Skin of body (tissue), 2 donors: ENCODE results near the gene GADD45B. TPM values are rescaled to one million over a fixed set of nuclear protein-coding genes. Genes with fewer than 3 reads are reported as not detected.
A peak's percentile ranks its signal among the peaks of the same experiment; 100 is the strongest.
"Not testable (repeated sequence)": the region's sequence is repeated elsewhere in the genome, so short reads cannot be mapped to it uniquely, and the experiment has no call there.

Experiments used
- DNase-seq: peaks from one replicate; lab custom pipeline; 2025; lab: John Stamatoyannopoulos, UW
- total RNA-seq: library from RNA; depleted of rRNA; stranded (reverse); fragments of >200 nt; gene quantifications from one replicate; pipeline ENCODE4 v1.2.3, GENCODE V29; 2014

GADD45B gene
- total RNA-seq, 1 donor from 2014 or later, result 55.8 TPM

DNA sequence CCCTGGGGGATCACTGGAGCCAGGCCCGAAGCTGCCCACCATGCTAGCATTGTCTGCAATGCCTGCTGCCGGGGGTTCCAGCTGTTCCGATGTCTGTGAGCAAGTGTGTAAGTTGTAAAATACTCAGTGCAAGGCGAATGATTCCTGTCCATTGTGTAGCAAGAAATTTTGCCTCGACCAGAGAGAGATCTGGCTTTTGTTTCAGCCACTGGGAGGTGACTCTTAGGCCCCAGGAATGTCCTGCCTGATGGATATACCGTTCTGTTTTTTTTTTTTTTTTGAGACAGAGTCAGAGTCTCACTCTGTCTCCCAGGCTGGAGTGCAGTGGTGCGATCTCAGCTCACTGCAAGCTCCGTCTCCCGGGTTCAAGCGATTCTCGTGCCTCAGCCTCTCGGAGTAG, 7.3 kb upstream of the GADD45B start:
- no peak for DNase-seq

DNA sequence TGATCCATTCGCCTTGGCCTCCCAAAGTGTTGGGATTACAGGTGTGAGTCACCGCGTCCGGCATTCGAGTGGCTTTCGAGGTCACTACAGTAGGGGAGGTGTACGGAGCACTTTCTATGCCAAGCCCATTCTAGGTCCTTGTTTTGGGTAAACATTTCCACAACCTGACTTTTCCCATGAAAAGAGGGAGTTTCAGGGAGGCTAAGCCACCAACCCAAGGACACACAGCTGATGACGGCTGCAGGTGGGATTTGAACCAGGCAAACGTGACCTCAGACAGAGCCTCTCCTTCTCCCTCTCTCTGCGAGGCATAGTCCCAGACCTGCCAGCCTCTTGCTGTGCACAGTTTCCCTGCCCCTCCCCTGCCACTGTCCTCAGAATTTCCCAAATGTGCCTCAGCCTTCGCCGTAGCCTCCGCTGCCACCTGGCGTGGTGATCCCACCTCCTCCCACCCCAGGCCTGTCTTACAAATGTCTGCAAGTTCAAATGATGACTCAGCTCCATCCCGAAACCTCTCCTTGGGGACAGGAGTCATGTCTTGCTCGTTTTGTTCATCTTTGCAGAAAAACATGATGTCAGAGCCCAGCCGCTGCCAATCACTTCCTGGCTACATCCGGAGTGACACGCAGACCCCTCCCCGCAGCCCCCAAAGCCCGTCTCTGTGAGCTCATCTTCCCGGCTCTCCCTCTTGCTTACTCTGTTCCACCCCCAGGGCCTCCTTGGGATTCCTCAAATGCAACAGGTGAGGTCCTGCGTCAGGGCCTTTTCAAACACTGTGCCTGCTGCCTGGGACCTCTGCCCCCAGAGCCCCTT, 6.6 kb upstream of the GADD45B start:
- peak; percentile 75 for DNase-seq

DNA sequence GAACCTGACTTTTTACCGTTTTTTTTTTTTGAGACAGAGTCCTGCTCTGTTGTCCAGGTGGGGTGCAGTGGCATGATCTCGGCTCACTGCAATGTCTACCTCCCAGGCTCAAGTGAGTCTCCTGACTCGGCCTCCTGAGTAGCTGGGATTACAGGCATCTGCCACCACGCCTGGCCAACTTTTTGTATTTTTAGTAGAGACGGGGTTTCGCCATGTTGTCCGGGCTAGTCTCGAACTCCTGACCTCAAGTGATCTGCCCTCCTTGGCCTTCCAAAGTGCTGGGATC, 6.1 kb upstream of the GADD45B start:
- not testable (repeated sequence) for DNase-seq

DNA sequence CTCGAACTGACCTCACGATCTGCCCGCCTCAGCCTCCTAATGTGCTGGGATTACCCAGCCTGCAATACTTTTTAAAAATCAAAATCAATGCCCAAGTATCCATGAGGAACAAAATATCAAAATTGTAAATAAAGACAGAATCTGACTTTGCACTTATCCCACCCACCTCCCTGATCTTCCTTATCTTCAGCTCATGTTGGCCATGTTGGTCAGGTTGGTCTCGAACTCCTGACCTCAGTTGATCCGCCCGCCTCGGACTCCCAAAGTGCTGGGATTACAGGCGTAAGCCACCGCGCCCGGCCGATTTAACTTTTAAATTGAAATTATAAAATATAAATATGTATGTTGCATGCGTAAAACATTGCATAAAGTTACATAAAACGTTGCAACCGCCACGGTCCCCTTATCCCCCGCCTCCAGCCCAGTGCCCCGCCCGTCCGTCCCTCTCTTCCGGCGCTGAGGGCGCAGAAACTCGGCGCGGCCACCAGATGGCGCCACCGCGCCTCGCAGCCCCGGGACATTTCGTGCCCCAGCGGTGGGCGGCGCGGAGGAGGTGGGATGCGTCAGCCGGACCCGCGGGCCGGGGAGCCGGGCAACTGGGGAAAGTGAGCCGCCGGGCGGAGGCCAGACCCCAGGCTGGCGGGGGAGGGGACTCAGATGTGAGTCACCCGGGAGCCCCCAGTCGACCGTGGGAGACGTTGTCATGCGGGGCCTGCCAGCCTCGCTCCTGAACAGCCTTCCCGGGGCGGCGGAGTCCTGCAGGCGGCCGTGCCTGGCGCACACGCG, 1.5 kb upstream of the GADD45B start:
- DNase-seq, result peak; percentile 80

DNA sequence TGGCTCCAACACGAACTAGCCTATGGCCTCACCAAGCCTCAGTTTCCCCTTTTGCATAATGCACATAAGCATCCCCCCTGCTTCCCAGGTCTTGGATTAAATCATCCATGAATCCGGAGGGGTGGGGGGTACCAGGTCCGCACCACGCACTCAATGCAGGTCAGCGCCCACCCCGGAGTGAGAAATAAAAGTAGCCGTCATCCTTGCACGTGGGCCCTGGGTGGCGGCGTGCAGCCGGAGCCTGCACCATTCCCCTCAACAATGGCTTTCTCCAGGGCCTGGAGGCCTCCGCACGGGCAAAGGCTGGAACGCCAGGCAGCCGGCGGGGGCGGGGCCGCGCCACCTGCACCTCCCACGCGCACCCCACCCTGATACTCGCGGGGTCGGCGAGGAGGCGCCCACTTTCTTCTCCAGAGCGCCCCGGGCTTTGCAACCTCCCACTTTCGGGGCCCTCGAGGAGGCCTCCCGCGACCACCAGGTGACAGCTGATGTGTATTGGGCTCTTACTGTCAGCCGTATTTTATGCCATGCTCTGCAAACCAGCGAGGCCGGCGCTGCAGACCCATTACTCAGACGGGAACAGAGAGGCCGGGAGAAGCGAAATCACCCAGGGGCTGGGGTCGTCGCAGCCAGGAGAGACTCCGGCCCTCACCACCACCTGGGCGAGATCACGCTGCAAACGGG, 767 bp upstream of the GADD45B start:
- DNase-seq, result no peak

DNA sequence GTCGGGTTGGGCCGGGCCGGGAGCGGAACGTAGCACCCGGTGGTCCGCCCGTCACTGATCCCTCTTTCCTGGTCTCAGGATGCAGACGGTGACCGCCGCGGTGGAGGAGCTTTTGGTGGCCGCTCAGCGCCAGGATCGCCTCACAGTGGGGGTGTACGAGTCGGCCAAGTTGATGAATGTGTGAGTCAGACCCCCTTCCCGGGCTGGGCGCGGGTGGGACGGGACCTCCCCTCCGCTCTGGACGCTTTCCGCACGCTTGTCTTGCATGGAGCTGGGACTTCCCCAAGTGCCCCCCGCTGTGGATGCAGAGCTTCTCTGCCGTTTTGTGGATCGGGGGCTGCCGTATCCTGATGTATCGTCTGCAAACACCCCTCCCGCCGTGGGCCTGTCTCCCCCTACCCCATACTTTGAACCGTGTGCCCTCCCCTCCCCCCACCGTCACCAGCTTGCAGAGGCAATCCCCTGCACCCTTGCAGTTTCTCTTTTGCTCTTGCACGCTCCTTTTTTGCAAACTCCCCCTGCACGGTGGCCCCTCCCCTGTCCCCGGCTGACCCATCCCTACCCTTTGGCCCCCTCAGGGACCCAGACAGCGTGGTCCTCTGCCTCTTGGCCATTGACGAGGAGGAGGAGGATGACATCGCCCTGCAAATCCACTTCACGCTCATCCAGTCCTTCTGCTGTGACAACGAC, 669 bp downstream of the GADD45B start:
- DNase-seq, result peak; percentile 20

DNA sequence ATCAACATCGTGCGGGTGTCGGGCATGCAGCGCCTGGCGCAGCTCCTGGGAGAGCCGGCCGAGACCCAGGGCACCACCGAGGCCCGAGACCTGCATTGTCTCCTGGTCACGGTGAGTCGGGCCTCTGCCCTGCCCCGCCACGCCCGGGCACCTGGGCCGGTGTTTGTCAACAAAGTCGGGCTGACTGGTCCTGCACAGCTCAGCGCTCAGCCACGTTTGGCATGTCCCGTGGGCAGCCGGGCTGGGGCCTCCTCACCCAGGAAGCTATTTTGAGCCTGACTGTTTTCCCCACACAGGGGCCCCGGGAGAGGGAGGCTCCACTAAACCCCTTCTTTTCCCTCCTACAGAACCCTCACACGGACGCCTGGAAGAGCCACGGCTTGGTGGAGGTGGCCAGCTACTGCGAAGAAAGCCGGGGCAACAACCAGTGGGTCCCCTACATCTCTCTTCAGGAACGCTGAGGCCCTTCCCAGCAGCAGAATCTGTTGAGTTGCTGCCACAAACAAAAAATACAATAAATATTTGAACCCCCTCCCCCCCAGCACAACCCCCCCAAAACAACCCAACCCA, 1.3 kb downstream of the GADD45B start:
- no peak for DNase-seq

DNA sequence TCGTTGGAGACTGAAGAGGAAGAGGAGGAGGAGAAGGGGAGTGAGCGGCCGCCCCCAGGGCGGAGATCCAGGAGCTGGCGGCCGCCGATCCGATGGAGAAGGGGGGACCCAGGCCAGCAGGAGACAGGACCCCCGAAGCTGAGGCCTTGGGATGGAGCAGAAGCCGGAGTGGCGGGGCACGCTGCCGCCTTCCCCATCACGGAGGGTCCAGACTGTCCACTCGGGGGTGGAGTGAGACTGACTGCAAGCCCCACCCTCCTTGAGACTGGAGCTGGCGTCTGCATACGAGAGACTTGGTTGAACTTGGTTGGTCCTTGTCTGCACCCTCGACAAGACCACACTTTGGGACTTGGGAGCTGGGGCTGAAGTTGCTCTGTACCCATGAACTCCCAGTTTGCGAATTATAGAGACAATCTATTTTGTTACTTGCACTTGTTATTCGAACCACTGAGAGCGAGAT, 1.8 kb downstream of the GADD45B start:
- DNase-seq, result no peak

DNA sequence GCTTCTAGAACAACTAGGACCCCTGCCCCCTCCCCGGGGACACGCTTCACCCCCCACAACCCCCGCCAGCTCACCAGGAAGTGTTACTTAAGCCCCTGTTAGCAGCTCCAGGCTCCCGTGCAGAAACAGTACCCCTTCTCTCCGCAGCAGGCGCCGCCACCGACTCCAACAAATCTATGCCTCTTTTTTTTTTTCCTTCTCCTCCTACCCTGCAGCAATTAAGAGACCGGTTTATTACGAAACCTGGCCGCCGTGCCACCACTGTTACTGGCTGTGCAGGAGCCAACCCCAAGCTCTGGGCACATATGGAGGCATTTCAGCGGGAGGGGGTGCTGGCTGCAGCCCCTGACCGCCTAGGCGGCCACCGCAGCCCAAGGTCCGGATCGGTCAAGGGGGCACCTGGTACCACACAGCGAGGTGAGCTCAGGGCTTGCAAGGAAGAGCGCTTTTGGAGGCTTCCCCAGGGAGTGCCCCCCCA, 2.4 kb downstream of the GADD45B start:
- DNase-seq, result no peak

DNA sequence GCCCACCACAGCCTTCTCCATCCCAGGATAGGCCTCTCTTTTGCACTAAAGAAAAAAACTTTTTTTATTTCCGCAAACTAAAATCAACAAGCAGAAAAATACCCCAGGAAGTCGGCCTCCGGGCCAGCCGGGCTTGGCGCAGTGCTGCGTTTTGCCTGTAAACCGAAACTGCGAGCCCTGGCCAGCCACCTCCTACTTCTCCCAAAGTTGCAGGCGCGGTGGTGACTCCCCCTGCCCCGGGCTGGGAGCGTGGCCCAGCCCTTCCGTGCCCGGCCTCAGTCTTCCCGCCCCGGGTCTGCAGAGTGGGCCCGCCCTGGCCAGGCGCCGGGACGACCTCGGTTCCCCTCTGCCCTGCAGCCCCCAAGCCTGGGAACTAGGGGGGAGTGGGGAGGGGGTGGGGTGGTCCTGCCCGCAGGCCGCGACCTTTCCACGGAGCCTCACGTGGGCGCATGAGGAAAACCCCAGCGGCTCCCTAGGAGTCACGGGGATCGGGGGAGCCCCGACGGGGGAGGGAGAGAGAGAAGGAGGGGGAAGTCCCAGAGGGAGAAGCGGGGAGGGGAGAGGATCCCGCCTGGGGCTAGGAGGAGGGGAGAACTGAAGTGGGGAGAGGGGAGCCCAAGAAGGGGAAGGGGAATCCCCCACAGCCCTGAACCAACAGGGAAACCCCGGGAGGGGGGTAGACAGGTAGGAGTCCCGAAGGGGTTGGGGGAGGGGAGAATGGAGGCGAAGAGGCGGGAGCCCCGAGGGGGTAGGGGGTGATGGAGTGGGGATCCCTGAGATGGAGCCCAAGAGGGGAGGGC, 3.0 kb downstream of the GADD45B start:
- peak; percentile 51 for DNase-seq

DNA sequence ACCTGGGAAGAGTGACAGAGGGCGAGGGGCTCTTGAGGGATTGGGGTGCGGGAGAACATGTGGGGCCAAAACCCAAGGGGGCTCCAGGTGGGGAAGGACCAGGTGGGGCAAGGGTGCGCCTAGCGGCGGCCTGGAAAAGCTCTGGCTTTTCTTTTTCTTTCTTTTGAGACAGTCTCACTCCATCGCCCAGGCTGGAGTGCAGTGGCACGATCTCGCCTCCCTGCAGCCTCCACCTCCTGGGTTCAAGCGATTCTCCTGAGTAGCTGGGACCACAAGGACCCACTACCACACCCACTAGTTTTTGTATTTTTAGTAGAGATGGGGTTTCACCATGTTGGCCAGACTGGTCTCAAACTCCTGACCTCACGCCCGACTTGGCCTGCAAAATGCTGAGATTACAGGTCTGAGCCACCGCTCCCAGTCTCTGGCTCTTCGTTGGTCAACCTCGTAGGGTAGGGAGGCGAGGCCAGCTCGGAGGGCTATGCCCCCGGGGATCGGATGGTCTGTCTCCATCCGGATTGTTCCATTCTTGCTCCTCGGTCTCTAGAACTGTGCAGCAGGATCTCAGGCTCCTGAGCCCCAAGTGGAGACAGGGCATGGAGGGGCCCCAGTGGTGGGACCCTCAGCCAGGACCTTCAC, 3.7 kb downstream of the GADD45B start:
- DNase-seq, result no peak

DNA sequence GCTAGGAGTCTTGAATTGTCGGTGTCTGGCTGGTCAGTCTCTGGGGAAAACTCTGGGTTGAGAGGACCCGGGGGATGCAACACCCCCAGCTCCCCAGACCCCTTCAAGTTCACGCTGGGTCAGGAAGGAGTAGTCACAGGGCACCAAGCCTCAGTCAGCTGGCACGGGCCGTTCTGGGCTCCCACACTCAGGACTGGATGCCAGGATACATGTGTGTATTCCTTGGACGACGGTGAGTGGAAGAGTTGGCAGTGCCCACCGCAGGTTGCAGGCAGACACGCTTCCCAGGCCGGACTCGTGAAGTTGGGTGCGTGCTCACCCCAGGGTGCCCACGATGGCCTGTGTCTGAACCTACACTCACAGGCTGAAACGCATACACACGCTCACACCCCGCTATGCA, 5.5 kb downstream of the GADD45B start:
- no peak for DNase-seq

DNA sequence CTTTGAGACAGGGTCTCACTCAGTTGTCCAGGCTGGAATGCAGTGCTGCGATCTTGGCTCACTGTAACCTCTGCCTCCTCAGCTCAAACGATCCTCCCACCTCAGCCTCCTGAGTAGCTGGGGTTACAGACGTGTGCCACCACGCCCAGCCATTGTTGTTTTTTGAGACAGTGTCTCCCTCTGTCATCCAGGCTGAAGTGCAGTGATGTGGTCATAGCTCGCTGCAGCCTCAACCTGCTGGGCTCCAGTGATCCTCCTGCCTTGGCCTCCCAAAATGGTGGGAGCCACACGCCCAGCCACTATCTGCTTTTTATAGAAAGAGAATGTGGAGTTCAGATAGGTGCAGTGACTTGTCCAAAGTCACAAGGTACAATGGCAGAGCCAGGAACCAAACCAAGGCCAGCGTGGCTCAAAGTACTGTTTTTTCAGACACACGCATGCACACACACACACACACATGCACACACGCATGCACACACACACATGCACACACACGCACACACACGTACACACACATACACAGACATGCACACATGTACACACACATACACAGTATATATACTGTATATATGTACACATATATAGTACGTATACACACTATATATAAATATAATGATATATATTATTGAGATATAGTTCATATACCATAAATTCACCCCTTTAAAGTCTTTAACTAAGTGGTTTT, 6.6 kb downstream of the GADD45B start:
- no peak for DNase-seq

DNA sequence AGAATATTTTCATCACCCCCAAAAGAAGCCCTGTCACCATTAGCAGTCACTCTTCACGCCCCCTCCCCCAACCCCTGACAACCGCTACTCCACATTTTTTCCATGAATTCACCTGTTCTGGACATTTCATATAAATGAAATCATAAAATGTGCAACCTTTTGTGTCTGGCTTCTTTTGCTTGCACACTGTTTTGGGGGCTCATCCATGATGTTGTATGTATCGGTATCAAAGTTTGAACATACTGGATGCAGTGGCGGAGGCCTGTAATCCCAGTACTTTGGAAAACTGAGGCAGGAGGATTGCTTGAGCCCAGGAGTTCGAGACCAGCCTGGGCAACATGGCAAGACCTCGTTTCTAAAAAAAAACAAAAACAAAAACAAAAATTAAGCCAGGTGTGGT, 7.2 kb downstream of the GADD45B start:
- DNase-seq, result no peak

DNA sequence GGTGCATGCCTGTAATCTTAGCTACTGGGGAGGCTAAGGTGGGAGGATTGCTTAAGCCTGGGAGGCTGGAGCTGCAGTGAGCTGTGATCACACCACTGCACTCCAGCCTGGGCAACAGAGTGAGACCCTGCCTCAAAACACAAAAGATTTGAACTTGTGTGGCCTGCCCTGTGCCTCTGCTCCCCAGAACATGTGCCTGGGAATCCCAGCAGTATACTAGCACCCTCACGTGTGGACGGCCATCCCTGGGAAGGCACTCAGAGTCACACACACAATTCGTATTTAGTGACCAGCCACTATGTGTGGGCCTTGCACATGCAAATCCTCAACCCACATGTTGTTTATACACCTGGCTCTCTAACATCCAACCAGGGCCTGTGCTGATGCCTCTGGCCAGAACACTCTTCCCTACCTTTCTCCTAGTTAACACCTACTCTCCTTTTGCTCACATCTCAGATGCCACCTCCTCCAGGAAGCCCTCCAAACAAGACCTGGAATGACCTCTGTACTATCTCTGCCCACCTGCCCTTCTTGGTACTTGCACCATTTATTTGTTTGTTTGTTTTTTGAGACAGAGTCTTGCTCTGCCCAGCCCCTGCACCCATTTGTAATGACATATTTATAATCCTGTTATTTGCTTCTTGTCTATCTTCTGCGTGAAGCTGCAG, 7.7 kb downstream of the GADD45B start:
- no peak for DNase-seq

DNA sequence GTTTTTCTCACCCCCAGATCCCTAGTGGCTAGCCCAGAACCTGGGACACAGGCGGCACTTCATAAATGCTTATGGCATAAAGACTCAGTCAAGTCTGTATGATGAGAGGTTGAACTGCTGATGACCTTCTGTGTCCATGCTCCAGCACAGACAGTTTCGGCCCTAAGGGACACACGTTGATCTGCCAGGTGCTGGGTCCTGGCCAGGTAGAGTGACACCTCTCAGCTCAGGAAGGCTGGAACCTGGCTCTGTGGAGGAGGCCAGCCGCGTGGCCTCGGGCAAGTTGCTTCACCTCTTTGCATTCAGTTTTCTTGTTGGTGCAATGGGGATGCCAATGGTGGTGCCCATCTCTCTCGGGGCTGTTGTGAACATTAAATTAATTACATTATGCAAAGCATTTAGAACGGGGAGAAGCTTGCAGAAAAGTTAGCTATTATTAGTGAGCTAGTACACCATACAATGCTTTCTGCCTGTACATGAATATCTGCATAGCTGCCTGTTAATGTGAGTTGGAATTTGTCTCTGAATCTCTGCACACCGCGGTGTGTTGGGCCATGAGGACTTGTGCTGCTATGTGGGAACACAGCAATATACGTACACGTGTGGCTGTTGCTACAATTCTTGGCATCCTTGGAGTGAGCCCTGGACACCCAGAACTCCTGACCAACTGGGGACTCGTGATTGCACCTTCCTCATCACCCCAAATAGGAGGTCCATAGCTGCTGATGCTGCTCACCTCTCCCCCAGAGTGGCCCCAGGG, 8.4 kb downstream of the GADD45B start:
- no peak for DNase-seq

DNA sequence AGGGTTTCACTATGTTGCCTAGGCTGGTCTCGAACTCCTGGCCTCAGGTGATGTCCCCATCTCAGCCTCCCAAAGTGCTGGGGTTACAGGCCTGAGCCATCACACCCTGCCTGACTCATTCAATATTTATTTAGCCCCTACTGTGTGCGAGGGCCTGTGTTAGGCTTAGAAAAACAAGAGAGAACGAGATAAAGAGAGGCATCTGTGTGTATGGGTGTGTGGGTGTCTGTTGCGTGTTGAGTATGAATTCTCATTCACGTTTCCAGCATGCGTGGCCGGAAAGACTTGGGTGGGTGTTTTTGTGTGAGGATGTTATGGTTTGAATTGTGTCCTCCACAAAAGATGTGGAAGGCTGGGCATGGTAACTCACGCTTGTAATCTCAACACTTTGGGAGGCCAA, 9.5 kb downstream of the GADD45B start:
- DNase-seq, result no peak

DNA sequence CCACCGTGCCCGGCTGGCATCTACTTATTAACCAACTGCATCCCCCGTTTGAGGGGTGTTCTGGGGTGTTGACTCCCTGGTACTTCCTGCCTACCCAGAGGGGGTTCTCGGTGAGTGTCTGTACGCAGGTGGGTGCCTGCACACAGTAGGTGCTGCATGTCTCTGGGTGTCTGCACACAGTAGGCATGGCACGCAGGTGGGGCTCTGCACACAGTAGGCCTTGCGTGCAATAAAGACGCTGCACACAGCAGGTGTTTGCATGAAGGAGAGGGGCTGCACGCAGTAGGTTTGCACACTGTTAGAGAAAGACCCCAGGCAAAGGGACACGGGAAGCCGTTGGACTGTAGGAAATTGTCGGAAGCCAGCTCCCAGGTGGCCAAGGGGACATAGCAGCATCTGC, 11.2 kb downstream of the GADD45B start:
- DNase-seq, result no peak
